Measurements from ENCODE around the gene PIGN. TPM values are rescaled to one million over a fixed set of nuclear protein-coding genes. Genes with fewer than 3 reads are reported as not detected.

The PIGN gene
- total RNA-seq, 4 donors from 2014 or later: 34.2 to 84.9 (median 40.7) TPM

DNA sequence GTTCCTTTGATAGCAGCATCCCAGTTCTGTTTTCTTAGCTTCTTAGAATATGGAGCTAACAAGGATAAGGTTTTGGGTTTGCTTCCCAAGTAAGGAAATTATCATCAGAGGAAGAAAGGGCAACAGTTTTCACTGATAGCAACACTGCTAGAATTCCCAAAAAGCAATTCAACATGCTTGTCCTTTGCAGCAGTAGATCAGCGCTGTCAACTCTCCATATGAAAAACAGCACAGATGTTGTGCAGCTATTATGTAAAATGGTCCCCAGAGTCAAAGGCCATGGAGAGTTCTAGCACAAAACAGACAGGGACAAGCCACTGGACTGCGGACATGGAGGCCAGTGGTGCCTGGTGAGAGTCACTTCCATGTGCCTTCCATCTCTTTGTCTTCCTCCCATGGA, 158.1 kb downstream of the PIGN start:
- no peak for TF ChIP-seq POLR2A (IDR thresholded peaks at IDR 0.05)
- TF ChIP-seq, protein P1, sequence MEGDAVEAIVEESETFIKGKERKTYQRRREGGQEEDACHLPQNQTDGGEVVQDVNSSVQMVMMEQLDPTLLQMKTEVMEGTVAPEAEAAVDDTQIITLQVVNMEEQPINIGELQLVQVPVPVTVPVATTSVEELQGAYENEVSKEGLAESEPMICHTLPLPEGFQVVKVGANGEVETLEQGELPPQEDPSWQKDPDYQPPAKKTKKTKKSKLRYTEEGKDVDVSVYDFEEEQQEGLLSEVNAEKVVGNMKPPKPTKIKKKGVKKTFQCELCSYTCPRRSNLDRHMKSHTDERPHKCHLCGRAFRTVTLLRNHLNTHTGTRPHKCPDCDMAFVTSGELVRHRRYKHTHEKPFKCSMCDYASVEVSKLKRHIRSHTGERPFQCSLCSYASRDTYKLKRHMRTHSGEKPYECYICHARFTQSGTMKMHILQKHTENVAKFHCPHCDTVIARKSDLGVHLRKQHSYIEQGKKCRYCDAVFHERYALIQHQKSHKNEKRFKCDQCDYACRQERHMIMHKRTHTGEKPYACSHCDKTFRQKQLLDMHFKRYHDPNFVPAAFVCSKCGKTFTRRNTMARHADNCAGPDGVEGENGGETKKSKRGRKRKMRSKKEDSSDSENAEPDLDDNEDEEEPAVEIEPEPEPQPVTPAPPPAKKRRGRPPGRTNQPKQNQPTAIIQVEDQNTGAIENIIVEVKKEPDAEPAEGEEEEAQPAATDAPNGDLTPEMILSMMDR (IDR thresholded peaks at IDR 0.05): no peak
- H3K4me3 ChIP-seq (replicated peaks in 1 of 3): no peak overlapping the region
- no peaks in the 10 kb centered on the region for H3K27me3 ChIP-seq
- no peak for DNase-seq
- no peaks in the 10 kb centered on the region for H3K4me1 ChIP-seq
- H3K9me3 ChIP-seq: no peaks in the 10 kb centered on the region
- intact Hi-C loops (cut with DNase I): no loop called here
- WGBS, 2 donors: 88 to 91% methylated on average over 2 of the region's 2 CpGs
- no peak overlapping the region for H3K27ac ChIP-seq
- no peaks in the 10 kb centered on the region for H3K36me3 ChIP-seq

DNA sequence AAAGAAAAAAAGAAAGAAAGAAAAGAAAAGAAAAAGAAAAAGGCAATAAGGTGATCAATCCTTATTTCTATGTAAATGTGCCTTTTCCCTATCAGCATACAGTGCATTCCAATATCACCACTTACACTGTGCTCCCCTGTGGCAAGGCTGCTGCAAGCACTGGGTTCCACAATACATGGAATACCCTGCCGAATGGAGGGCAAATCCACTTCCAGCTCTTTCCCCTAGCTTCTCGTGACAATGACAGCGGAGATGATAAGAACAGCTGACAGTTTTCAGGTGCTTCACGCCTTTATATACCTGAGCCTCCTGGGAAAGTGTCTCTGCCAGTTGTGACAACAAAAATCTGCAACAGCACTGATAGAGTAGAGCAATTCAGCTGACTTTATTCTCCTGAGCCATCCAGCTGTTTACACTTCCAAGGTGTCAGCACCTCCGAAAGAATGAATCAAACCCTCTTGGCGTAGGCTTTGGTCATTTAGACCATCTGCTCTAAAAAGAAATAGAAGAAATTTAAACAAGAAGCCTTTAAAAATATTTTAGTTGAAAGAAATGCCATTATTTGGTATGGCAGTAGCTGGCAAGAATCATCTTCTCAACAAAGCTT, 158.8 kb downstream of the PIGN start:
- TF ChIP-seq, protein P1 (IDR thresholded peaks at IDR 0.05): no peak
- TF ChIP-seq POLR2A (IDR thresholded peaks at IDR 0.05): no peak
- 66 to 72% methylated on average over 6 of the region's 6 CpGs for WGBS, 2 donors
- intact Hi-C loops (cut with DNase I): no loop called here

DNA sequence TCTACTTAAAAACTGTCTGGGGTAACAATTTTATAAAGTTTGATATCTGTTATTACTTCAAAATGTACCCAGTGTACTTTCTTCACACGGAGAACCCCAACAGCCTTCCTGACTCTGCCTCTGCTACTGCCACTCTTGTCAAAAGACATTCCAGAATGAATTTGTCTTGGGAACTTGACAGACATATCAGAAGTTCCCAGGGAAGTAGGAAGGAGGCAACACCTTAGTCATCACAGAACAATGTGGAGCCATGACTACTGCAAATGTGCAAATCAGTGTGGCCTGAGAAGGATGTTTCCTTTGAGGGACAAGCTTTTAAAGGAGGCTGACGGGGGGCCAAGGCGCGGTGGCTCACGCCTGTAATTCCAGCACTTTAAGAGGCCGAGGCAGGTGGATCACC, 160.3 kb downstream of the PIGN start:
- WGBS, 2 donors: 85 to 87% methylated on average over 6 of the region's 6 CpGs
- no peak overlapping the region for H3K4me3 ChIP-seq (replicated peaks in 1 of 3)
- DNase-seq: no peak
- H3K27me3 ChIP-seq: no peaks in the 10 kb centered on the region
- no peaks in the 10 kb centered on the region for H3K4me1 ChIP-seq
- no peak overlapping the region for H3K27ac ChIP-seq
- intact Hi-C loops (cut with DNase I): no loop called here
- H3K9me3 ChIP-seq: no peaks in the 10 kb centered on the region
- TF ChIP-seq, protein P1 (IDR thresholded peaks at IDR 0.05): no peak
- no peak for TF ChIP-seq POLR2A (IDR thresholded peaks at IDR 0.05)
- no peaks in the 10 kb centered on the region for H3K36me3 ChIP-seq

More for the DNA sequence above, 158.8 kb downstream of the PIGN start:
- Histone ChIP-seq H3K36me3 (no peaks in the 10 kb centered on the region), H3K9me3 (no peaks in the 10 kb centered on the region), H3K27me3 (no peaks in the 10 kb centered on the region), H3K4me1 (no peaks in the 10 kb centered on the region), H3K4me3 (replicated peaks in 1 of 3) (no peak overlapping the region), H3K27ac (no peak overlapping the region)
- DNase-seq: no peak

GRCh38 chr18:62024983-62025382, 161.9 kb downstream of the PIGN start:
- Histone ChIP-seq H3K27me3 (no peaks in the 10 kb centered on the region), H3K4me1 (no peaks in the 10 kb centered on the region), H3K27ac (no peak overlapping the region), H3K4me3 (replicated peaks in 1 of 3) (no peak overlapping the region), H3K36me3 (no peaks in the 10 kb centered on the region), H3K9me3 (no peaks in the 10 kb centered on the region)
- intact Hi-C loops (cut with DNase I): no loop called here
- no peak for TF ChIP-seq POLR2A (IDR thresholded peaks at IDR 0.05)
- TF ChIP-seq, protein P1 (IDR thresholded peaks at IDR 0.05): no peak
- DNase-seq: no peak

GRCh38 chr18:62023536-62023935, 163.3 kb downstream of the PIGN start:
- no peaks in the 10 kb centered on the region for H3K36me3 ChIP-seq
- intact Hi-C loops (cut with DNase I): no loop called here
- TF ChIP-seq, protein P1 (IDR thresholded peaks at IDR 0.05): no peak
- TF ChIP-seq POLR2A (IDR thresholded peaks at IDR 0.05): no peak
- no peak overlapping the region for H3K27ac ChIP-seq
- no peak overlapping the region for H3K4me3 ChIP-seq (replicated peaks in 1 of 3)
- DNase-seq: no peak
- no peaks in the 10 kb centered on the region for H3K27me3 ChIP-seq
- 83 to 86% methylated on average over 1 of the region's 1 CpG for WGBS, 2 donors
- no peaks in the 10 kb centered on the region for H3K4me1 ChIP-seq
- no peaks in the 10 kb centered on the region for H3K9me3 ChIP-seq
